Umbilical cord (tissue), 2 donors: ENCODE measurements around the gene TNP2. TPM values are rescaled to one million over a fixed set of nuclear protein-coding genes. Genes with fewer than 3 reads are reported as not detected.
"Not testable (repeated sequence)": the region's sequence is repeated elsewhere in the genome, so short reads cannot be mapped to it uniquely, and the experiment has no call there.

ENCODE experiments used
- DNase-seq: peaks from one replicate; pipeline ENCODE4 v3.0.0-alpha.2; 2015; ENCODE audit warnings: low spot score
- total RNA-seq: library from RNA; depleted of rRNA; stranded (reverse); fragments of >200 nt; gene quantifications from one replicate; pipeline ENCODE4 v1.2.3, GENCODE V29; 2014; ENCODE audit warnings: low replicate concordance; ENCODE audit not compliant: insufficient read depth

Gene TNP2
- total RNA-seq, 1 donor from 2014 or later = 5.3 TPM

DNA sequence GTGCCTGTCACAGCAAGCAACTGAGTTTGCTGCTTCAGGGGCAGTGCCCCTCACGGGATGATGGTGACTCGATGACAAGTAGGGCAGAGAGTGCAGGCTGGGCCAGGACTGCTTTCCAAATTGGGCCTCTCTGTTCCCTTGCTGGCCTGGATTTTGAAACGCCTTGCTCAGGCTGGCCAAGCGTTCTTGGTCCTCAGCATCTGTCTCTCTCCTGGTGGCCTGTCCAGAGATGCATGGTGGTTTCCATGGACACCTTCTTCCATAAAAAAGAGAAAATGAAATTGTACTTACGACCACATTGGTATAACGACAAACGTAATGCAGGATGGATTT lies 31.4 kb upstream of the TNP2 start:
- DNase-seq = no peak

GRCh38 chr16:11299865-11300559 lies 30.9 kb upstream of the TNP2 start:
- DNase-seq = no peak

GRCh38 chr16:11298950-11299547 lies 29.9 kb upstream of the TNP2 start:
- DNase-seq = peak; percentile 15

- no peak for DNase-seq
Observed at GRCh38 chr16:11298143-11298900, 29.2 kb upstream of the TNP2 start.

- DNase-seq = peak; percentile 64
Observed at GRCh38 chr16:11297492-11298142, 28.5 kb upstream of the TNP2 start.

GRCh38 chr16:11296706-11297491 lies 27.8 kb upstream of the TNP2 start:
- peak; percentile 76 for DNase-seq

DNA sequence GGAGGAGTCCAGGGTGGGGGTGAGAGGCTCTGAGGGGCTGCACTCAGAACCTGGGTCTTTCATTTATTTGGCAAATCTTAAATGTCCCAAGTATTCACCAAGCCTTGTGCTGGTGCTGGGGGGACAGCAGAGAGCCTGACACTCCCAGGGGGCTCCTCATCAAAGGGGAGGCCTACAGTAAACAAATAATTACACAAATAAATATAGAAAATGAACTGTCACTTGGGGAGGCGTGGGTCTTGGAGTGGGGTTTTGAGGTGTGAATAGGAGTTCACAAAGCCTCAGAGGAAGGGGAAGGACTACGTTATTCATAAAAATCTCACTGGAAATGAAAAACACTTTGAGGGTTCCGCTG lies 27.2 kb upstream of the TNP2 start:
- DNase-seq = no peak

GRCh38 chr16:11295672-11296071 lies 26.5 kb upstream of the TNP2 start:
- no peak for DNase-seq

GRCh38 chr16:11292076-11292748 lies 23.1 kb upstream of the TNP2 start:
- no peak for DNase-seq

GRCh38 chr16:11291091-11291703 lies 22.1 kb upstream of the TNP2 start:
- peak; percentile 49 for DNase-seq

GRCh38 chr16:11290102-11290893 lies 21.2 kb upstream of the TNP2 start:
- DNase-seq = no peak

DNA sequence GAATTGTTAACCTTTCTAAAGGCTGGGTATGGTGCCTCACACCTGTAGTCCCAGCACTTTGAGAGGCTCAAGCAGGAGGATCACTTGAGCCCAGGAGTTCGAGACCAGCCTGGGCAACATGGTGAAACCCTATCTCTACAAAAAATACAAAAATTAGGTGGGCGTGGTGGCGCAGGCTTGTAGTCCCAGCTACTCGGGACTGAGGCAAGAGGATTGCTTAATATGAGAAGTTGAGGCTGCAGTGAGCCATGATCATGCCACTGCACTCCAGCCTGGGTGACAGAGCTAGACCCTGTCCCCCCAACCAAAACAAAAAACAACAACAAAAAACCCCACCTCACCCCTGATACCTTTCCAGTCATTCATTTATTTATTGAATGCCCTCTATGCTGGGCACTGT lies 20.6 kb upstream of the TNP2 start:
- not testable (repeated sequence) for DNase-seq

DNA sequence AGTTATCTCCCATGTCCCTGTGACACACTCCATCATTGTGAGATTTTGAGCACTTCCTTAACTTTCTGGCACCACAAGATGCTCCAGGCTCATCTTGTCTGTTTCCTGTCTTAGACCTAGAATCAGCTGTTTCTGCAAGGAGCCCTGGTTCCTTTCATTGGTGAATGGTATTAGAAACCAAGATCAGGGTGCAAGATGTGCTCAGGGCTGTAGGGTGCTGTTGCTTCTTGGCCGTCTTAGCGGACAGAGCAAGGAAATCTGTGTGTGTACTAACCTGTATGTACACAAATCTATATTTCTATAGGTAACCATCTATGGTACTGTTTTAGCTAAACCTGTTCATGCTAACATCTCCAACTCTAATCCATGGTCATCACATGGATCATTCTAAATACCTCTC lies 20.1 kb upstream of the TNP2 start:
- DNase-seq = no peak

DNA sequence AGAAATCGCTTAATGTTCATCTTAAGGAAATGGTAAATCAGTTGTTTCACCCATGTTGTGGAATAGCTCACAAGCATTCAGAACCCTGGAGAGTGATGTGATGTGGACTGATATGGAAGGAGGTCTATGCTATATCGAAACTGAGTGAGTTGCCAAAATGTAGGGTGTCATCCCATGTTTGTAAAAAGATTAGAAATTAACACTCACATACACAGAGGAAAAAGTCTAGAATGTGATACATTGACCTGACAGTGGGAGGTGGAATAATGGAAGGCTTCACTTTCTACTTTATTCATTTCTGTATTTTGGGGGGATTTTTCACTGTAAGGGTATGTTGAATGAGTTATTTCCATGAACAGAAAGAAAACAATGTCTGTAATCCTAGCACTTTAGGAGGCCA lies 16.7 kb upstream of the TNP2 start:
- no peak for DNase-seq

DNA sequence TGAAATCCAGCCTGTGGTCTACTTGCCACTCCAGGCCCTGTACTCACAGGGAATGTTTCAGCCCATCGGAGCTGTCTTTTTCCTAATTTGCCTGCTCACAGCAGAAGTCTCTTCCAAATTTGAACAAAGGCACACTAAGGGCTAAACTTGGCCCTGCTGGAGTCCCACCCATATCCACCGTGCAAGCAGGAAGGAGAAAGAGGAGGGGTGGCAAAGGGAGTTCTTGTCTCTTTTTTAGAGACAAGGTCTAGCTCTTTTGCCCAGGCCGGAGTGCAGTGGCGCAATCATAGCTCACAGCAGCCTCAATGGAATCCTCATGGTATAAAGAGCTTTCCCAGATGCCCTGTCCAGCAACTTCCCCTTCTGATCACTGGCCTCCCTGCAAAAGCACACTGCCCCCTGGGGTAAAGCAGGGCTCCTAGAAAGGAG lies 14.7 kb upstream of the TNP2 start:
- DNase-seq = peak; percentile 36

DNA sequence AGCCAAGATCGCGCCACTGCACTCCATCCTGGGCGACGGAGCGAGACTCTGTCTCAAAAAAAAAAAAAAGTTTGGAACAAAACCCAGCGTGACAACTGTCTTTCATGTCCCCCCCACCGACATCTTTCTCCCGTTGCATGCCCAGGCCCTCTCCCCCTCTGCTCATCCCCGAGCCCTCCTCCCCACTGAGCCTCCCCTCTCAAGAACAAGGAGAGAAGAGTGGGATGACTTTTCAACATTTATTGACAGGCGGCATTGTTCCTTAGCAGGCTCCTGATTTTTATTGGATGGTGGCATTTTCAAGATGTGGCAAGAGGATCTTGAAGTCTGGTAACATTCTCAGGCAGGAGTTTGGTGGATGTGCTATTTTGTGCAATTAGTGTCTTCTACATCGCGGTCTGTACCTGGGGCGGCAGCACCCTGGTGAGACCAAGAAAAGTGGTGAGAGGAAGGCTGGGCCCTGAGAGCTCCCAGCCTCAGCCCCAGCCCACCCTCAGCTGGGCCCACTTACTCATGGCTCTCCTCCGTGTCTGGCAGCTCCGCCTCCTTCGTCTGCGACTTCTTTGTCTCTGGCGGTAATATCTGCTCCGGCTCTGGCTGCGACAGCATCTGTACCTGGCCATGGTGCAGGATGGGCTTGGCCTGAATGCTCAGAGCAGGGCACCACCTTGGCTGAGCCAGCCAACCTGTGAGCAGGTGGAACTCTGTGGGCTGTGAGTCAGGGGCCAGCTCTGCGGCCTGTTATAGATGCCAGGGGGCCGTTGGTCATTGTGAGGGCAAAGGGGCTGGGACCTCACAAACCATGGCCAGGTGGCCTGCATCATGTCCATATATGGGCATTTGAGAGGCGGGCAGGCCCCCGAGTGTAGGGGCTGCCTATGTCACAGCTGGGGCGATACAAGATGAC lies 11.7 kb upstream of the TNP2 start, which contains the start of gene PRM1:
TSS of gene PRM1 (minus strand) at position 715 of the 907 bp plus-strand sequence. CDS start at position 623, 92 bp downstream.
- no peak for DNase-seq

DNA sequence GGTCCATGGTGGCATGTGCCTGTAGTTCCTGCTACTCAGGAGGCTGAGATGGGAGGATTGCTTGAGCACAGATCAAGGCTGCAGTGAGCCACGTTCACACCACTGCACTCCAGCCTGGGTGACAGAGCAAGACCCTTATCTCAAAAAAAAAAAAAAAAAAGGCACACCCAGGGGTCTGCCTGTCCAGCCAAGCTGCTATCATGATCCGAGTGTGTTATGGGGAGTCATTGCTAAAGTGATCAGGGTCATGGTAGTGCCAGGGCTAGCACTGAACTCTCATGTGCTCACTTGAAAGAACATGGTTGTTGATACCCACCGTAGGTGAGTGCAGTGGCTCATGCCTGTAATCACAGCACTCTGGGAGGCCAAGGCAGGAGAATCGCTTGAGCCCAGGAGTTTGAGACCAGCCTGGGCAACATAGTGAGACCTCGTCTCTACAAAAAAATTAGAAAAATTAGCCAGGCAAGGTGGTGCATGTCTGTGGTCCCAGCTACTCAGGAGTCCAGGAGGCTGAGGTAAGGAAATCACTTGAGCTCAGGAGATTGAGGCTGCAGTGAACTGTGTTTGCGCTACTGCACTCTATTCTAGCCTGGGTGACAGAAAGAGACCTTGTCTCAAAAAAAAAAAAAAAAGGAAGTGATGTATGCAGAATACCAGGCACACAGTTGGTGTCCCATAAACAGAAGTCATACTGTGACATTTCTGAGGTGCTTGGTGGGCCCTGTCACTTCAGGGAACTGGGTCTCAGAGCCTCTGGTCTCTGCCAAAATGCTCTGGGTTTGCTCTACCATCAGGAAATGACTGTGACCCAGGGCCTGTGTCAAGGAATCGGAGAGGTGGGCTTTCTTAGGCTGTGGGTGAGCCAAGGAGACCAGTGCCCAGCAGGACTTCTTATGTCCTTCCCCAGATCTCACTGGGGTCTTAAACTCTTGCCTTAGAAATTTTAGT lies 9.8 kb upstream of the TNP2 start:
- DNase-seq = no peak
